HEK293 (cell line): ENCODE results near the gene ARL5A.

Source experiments
- CTCF ChIA-PET: fragments of 350-600 bp; formaldehyde crosslinking; extraction: SDS; loops from one replicate; lab custom pipeline; 2021; ENCODE audit warnings: antibody characterized with exemption; lab: Yijun Ruan, JAX
- POLR2A ChIA-PET: fragments of 300-600 bp; formaldehyde crosslinking; extraction: SDS; loops from one replicate; lab custom pipeline; 2020; ENCODE audit warnings: antibody characterized with exemption, inconsistent platforms; lab: Yijun Ruan, JAX
- H3K27ac ChIP-seq: fragments of 200-500 bp; sonication (Bioruptor generic); 2 replicates; pipeline ENCODE4 v1.5.1; 2014; ENCODE audit warnings: low read depth, low read length, control low read depth, inconsistent platforms; ENCODE audit errors: extremely low read depth
- H3K36me3 ChIP-seq, 2 experiments: fragments of 200-500 bp in 1 of 2; sonication (Bioruptor generic) in 1 of 2; 1 replicate in 1 of 2; 2 replicates in 1 of 2; pipeline ENCODE4 v1.5.1; 2014 to 2017; ENCODE audit warnings: inconsistent platforms in 2 of 2, low read length in 2 of 2; ENCODE audit not compliant: control insufficient read depth in 2 of 2, insufficient read depth in 1 of 2
- H3K4me1 ChIP-seq: fragments of 200-500 bp; sonication (Bioruptor generic); 2 replicates; pipeline ENCODE4 v1.5.1; 2014; ENCODE audit warnings: mild to moderate bottlenecking, low read length, inconsistent platforms; ENCODE audit not compliant: control insufficient read depth, insufficient read depth
- H3K4me3 ChIP-seq: 2 replicates; pipeline ENCODE4 v1.5.1; 2011; ENCODE audit warnings: low read depth, mild to moderate bottlenecking, control low read depth, low read length, moderate library complexity
- H3K9me3 ChIP-seq: fragments of 200-500 bp; sonication (Bioruptor generic); 2 replicates; pipeline ENCODE4 v1.5.1; 2014; ENCODE audit warnings: low read depth, low read length, inconsistent platforms; ENCODE audit not compliant: control insufficient read depth, insufficient read depth
- ELK4 ChIP-seq: IDR thresholded peaks from 2 replicates; pipeline ENCODE4 v1.6.1; 2011; ENCODE audit warnings: mild to moderate bottlenecking, low read depth, low read length, borderline replicate concordance
- PRDM10 ChIP-seq: fragments of 450-650 bp; formaldehyde crosslinking; IDR thresholded peaks from 2 replicates; pipeline ENCODE4 v1.5.1; 2016; ENCODE audit warnings: missing biosample characterization, missing genetic modification characterization
- SALL2 ChIP-seq: fragments of 450-650 bp; formaldehyde crosslinking; IDR thresholded peaks from 2 replicates; pipeline ENCODE4 v1.5.0; 2017; ENCODE audit warnings: missing biosample characterization, mild to moderate bottlenecking, missing genetic modification characterization, borderline replicate concordance
- TSHZ1 ChIP-seq: fragments of 450-650 bp; formaldehyde crosslinking; IDR thresholded peaks from 2 replicates; pipeline ENCODE4 v1.5.1; 2016; ENCODE audit warnings: missing biosample characterization, missing genetic modification characterization, borderline replicate concordance
- ZNF121 ChIP-seq: fragments of 450-650 bp; formaldehyde crosslinking; IDR thresholded peaks from 2 replicates; pipeline ENCODE4 v1.5.1; 2016; ENCODE audit warnings: missing biosample characterization, missing genetic modification characterization
- ZNF138 ChIP-seq: fragments of 450-650 bp; formaldehyde crosslinking; IDR thresholded peaks from 2 replicates; pipeline ENCODE4 v1.5.1; 2016; ENCODE audit warnings: missing biosample characterization, missing genetic modification characterization, borderline replicate concordance
- ZNF140 ChIP-seq: fragments of 450-650 bp; formaldehyde crosslinking; IDR thresholded peaks from 2 replicates; pipeline ENCODE4 v1.5.1; 2016; ENCODE audit warnings: missing biosample characterization, missing genetic modification characterization
- ZNF157 ChIP-seq: fragments of 450-650 bp; formaldehyde crosslinking; IDR thresholded peaks from 2 replicates; pipeline ENCODE4 v1.5.1; 2016; ENCODE audit warnings: missing biosample characterization, missing genetic modification characterization
- ZNF341 ChIP-seq: fragments of 450-650 bp; formaldehyde crosslinking; IDR thresholded peaks from 2 replicates; pipeline ENCODE4; 2016; ENCODE audit warnings: low read depth, missing biosample characterization, missing genetic modification characterization
- ZNF501 ChIP-seq: fragments of 450-650 bp; formaldehyde crosslinking; IDR thresholded peaks from 2 replicates; pipeline ENCODE4 v1.5.1; 2016; ENCODE audit warnings: missing biosample characterization, missing genetic modification characterization
- ZNF521 ChIP-seq: fragments of 450-650 bp; formaldehyde crosslinking; IDR thresholded peaks from 2 replicates; pipeline ENCODE4 v1.5.1; 2017; ENCODE audit warnings: missing biosample characterization, mild to moderate bottlenecking, missing genetic modification characterization
- ZNF529 ChIP-seq: fragments of 450-650 bp; formaldehyde crosslinking; IDR thresholded peaks from 2 replicates; pipeline ENCODE4 v1.5.1; 2017; ENCODE audit warnings: missing genetic modification characterization, missing biosample characterization; ENCODE audit not compliant: insufficient replicate concordance
- ZNF544 ChIP-seq: fragments of 450-650 bp; formaldehyde crosslinking; IDR thresholded peaks from 2 replicates; pipeline ENCODE4 v1.5.0; 2017; ENCODE audit warnings: missing biosample characterization, missing genetic modification characterization
- ZNF555 ChIP-seq: fragments of 450-650 bp; formaldehyde crosslinking; conservative IDR thresholded peaks from 2 replicates; pipeline ENCODE4 v1.5.1; 2017; ENCODE audit warnings: missing biosample characterization, mild to moderate bottlenecking, missing genetic modification characterization, inconsistent platforms
- ZNF621 ChIP-seq: fragments of 450-650 bp; formaldehyde crosslinking; IDR thresholded peaks from 2 replicates; pipeline ENCODE4 v1.5.1; 2017; ENCODE audit warnings: missing biosample characterization, missing genetic modification characterization
- ZNF629 ChIP-seq: fragments of 450-650 bp; formaldehyde crosslinking; IDR thresholded peaks from 2 replicates; pipeline ENCODE4 v1.5.1; 2017; ENCODE audit warnings: missing biosample characterization, missing genetic modification characterization
- ZNF677 ChIP-seq: fragments of 450-650 bp; IDR thresholded peaks from 2 replicates; pipeline ENCODE4 v1.5.0; 2018; ENCODE audit warnings: missing biosample characterization, mild to moderate bottlenecking, missing genetic modification characterization, moderate library complexity
- TF ChIP-seq, protein P1 (sequence below): fragments of 450-650 bp; formaldehyde crosslinking; IDR thresholded peaks from 2 replicates; pipeline ENCODE4 v1.5.1; 2016; ENCODE audit warnings: missing biosample characterization, missing genetic modification characterization, low read depth
- TF ChIP-seq, protein P2 (sequence below): fragments of 450-650 bp; formaldehyde crosslinking; IDR thresholded peaks from 2 replicates; pipeline ENCODE4 v1.5.1; 2016; ENCODE audit warnings: missing biosample characterization, missing genetic modification characterization
- TF ChIP-seq, protein P3 (sequence below): fragments of 450-650 bp; formaldehyde crosslinking; IDR thresholded peaks from 2 replicates; pipeline ENCODE4 v1.5.1; 2016; ENCODE audit warnings: missing biosample characterization, missing genetic modification characterization

ARL5A gene

DNA sequence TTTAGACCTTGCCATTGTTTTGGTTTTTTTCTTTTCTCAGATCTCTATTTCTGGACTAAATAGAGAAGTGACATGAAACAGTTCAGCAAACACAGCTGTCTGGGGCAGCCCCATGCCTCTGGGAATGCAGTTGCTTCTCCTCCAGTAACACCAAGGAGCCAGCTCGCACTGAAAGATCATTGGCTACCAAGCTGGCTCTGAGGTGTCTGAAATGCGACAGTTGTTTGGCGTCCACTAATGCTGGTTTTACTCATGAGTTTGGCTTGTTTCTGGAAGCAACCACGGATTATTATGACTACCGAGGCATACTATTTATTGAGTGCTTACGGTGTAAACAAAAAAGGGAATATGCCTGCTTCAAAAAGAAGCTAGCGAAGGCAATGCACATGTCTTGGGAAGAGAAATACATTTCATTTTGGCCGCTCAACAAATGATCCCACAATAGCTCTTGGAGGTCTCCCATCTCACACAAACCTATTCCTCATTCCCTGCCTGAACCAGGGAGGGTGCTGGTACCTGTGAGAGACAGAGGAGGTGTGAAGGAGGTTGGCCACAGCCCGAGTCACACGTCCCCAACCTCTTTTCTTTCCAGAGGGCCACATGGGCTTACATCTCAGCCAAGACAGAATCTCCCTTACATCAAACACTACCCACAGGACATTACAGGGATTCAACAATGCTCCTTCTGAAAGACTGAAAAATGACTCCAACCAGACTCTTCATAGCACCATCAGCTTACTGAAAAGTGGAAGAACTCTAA, 56.4 kb downstream of the ARL5A start:
- peaks cover 0 to 11% of the 10 kb centered on the region in 2 experiments; a peak in 1 of 3 replicates for H3K36me3 ChIP-seq
- no peak overlapping the region for H3K4me3 ChIP-seq
- no peaks in the 10 kb centered on the region for H3K9me3 ChIP-seq
- TF ChIP-seq, protein P1, sequence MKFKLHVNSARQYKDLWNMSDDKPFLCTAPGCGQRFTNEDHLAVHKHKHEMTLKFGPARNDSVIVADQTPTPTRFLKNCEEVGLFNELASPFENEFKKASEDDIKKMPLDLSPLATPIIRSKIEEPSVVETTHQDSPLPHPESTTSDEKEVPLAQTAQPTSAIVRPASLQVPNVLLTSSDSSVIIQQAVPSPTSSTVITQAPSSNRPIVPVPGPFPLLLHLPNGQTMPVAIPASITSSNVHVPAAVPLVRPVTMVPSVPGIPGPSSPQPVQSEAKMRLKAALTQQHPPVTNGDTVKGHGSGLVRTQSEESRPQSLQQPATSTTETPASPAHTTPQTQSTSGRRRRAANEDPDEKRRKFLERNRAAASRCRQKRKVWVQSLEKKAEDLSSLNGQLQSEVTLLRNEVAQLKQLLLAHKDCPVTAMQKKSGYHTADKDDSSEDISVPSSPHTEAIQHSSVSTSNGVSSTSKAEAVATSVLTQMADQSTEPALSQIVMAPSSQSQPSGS (tag by site-specific recombination), result no peak
- TF ChIP-seq ZNF121 (tag by site-specific recombination) (no peak), SALL2 (tag by site-specific recombination) (no peak), ZNF140 (no peak), ZNF138 (tag by site-specific recombination) (no peak), ZNF621 (tag by site-specific recombination) (no peak), TSHZ1 (tag by site-specific recombination) (no peak), ZNF341 (tag by site-specific recombination) (no peak), ELK4 (no peak), ZNF544 (tag by site-specific recombination) (no peak), ZNF501 (tag by site-specific recombination) (no peak), ZNF629 (no peak), ZNF521 (tag by site-specific recombination) (no peak), PRDM10 (tag by site-specific recombination) (no peak), ZNF555 (no peak), ZNF157 (tag by site-specific recombination) (no peak), ZNF529 (tag by site-specific recombination) (no peak), ZNF677 (tag by site-specific recombination) (no peak)
- TF ChIP-seq, protein P2, sequence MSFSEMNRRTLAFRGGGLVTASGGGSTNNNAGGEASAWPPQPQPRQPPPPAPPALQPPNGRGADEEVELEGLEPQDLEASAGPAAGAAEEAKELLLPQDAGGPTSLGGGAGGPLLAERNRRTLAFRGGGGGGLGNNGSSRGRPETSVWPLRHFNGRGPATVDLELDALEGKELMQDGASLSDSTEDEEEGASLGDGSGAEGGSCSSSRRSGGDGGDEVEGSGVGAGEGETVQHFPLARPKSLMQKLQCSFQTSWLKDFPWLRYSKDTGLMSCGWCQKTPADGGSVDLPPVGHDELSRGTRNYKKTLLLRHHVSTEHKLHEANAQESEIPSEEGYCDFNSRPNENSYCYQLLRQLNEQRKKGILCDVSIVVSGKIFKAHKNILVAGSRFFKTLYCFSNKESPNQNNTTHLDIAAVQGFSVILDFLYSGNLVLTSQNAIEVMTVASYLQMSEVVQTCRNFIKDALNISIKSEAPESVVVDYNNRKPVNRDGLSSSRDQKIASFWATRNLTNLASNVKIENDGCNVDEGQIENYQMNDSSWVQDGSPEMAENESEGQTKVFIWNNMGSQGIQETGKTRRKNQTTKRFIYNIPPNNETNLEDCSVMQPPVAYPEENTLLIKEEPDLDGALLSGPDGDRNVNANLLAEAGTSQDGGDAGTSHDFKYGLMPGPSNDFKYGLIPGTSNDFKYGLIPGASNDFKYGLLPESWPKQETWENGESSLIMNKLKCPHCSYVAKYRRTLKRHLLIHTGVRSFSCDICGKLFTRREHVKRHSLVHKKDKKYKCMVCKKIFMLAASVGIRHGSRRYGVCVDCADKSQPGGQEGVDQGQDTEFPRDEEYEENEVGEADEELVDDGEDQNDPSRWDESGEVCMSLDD (tag by site-specific recombination), result no peak
- TF ChIP-seq, protein P3, sequence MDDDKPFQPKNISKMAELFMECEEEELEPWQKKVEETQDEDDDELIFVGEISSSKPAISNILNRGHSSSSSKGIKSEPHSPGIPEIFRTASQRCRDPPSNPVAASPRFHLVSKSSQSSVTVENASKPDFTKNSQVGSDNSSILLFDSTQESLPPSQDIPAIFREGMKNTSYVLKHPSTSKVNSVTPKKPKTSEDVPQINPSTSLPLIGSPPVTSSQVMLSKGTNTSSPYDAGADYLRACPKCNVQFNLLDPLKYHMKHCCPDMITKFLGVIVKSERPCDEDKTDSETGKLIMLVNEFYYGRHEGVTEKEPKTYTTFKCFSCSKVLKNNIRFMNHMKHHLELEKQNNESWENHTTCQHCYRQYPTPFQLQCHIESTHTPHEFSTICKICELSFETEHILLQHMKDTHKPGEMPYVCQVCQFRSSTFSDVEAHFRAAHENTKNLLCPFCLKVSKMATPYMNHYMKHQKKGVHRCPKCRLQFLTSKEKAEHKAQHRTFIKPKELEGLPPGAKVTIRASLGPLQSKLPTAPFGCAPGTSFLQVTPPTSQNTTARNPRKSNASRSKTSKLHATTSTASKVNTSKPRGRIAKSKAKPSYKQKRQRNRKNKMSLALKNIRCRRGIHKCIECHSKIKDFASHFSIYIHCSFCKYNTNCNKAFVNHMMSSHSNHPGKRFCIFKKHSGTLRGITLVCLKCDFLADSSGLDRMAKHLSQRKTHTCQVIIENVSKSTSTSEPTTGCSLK (tag by site-specific recombination), result no peak
- peaks cover 8% of the 10 kb centered on the region; the same call in 1 of the 2 replicates for H3K4me1 ChIP-seq
- POLR2A ChIA-PET, result no interaction called here
- CTCF ChIA-PET, result no interaction called here
- H3K27ac ChIP-seq, result no peak overlapping the region
